Measurements from ENCODE around the gene RFX8. TPM values are rescaled to one million over a fixed set of nuclear protein-coding genes. Genes with fewer than 3 reads are reported as not detected.

Gene RFX8
- total and polyA plus RNA-seq, 2 of the 4 experiments (the other 2 are of a cell fraction): 2.9 to 5.3 TPM

DNA sequence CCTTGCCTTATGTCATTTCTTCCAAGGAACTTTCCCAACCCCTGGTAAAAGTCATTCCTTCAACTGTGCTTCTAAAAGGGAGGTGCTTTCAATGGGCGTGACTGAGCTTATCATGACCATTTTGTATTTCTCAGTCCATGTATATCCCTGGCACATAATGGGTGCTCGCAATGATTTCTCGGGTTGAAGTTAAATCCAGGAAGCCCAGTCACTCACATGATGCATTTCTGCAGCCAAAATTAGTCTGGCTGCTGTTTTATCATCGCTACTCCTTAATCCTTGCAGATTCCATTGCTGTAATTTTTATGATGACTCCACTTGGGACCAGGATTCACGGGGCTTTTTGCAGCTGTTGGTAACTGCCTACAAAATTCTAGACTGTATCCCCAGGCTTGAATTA is 25.9 kb upstream of the RFX8 start:
- Histone ChIP-seq H3K4me2 (ENCODE audit: low read depth, low read length) (peak overlapping the region; percentile 46; the same call in 1 of the 2 replicates), H3K4me3 (ENCODE audit: insufficient read depth, low read depth, low read length) (no peak overlapping the region)

More for the DNA sequence above, 25.9 kb upstream of the RFX8 start:
- DNase-seq: peak; percentile 34
- Histone ChIP-seq H2AK9ac (replicated peaks; ENCODE audit: low read depth, low read length, poor library complexity) (no peak overlapping the region), H4K8ac (ENCODE audit: low read depth in 2 of 2, low read length in 2 of 2) (no peak overlapping the region), H2BK20ac (ENCODE audit: low read depth, low read length) (no peak overlapping the region), H3K23ac (ENCODE audit: low read depth, low read length) (no peak overlapping the region), H2BK15ac (ENCODE audit: low read depth, low read length) (no peak overlapping the region), H4K5ac (ENCODE audit: low read depth, low read length) (no peak overlapping the region; the same call in 1 of the 2 replicates), H3K36me3 (ENCODE audit: control insufficient read depth, insufficient read depth, low read length) (no peaks in the 10 kb centered on the region), H3K4ac (ENCODE audit: low read depth, low read length) (no peak overlapping the region), H3K56ac (ENCODE audit: extremely low read depth, insufficient read depth, low read length) (no peak overlapping the region), H3K27ac (ENCODE audit: insufficient read depth, low read length) (no peak overlapping the region), H3K4me1 (ENCODE audit: control insufficient read depth, insufficient read depth, low read length) (peaks cover 4% of the 10 kb centered on the region), H3K9me3 (ENCODE audit: control insufficient read depth, insufficient read depth, low read length) (no peaks in the 10 kb centered on the region), H2BK120ac (ENCODE audit: low read depth, low read length) (no peak overlapping the region; the same call in 1 of the 2 replicates), H3K18ac (ENCODE audit: low read depth, low read length) (no peak overlapping the region), H3K27me3 (ENCODE audit: control insufficient read depth, insufficient read depth, low read length) (no peaks in the 10 kb centered on the region), H3K14ac (replicated peaks; ENCODE audit: low read depth, low read length) (0 out of 2 replicates have a peak overlapping the region, but pooled peaks have one; percentile 16), H2AFZ (replicated peaks; ENCODE audit: low read length, poor library complexity) (peak overlapping the region; percentile 16), H3K9me1 (ENCODE audit: insufficient read depth, low read length) (no peaks in the 10 kb centered on the region; the same call in 1 of the 2 replicates), H4K20me1 (ENCODE audit: insufficient read depth, low read length) (no peaks in the 10 kb centered on the region), H2AK5ac (ENCODE audit: low read depth, low read length) (no peak overlapping the region), H3K9ac (ENCODE audit: low read depth, low read length) (no peak overlapping the region), H2BK5ac (ENCODE audit: low read depth, low read length, poor library complexity, severe bottlenecking) (no peak overlapping the region), H4K91ac (ENCODE audit: insufficient read depth, low read depth, low read length) (no peak overlapping the region), H3K79me1 (ENCODE audit: low read depth in 1 of 2, low read length in 2 of 2) (no peaks in the 10 kb centered on the region)
- intact Hi-C loops (cut with micrococcal nuclease) (loop anchor here (2.0 kb wide), 1 partner anchor 14 kb away; no protein-coding TSS in a partner anchor), dilution Hi-C loops (cut with HindIII; ENCODE audit: low sequenced_read_pairs, unreplicated experiment) (no loop called here), in situ Hi-C loops (cut with MboI; ENCODE audit: low sequenced_read_pairs) (loop anchor here (25.0 kb wide), 1 partner anchor 186 kb away; the partner anchor contains the start of gene MAP4K4)
- ChIA-PET POLR2A (ENCODE audit: unreplicated experiment) (no interaction called here), CTCF (interaction anchor here (0.7 to 1.2 kb wide), 2 partner anchors 9 to 82 kb away, joined by 3 read pairs; no protein-coding TSS in a partner anchor)
- 40% methylated on average over 1 of the region's 5 CpGs; no CpG with 5 or more reads in 1 of the 2 experiments for WGBS, 2 experiments (ENCODE audit: extremely low coverage in 2 of 2, insufficient read length in 1 of 2)
- BruUV-seq (replicated peaks): no TSS peak
- no peak for ATAC-seq (ENCODE audit: low read depth)
- no peak for TF ChIP-seq CEBPB (IDR thresholded peaks at IDR 0.05; ENCODE audit: low read depth, low read length)
- TF ChIP-seq RCOR1 (IDR thresholded peaks at IDR 0.05; ENCODE audit: insufficient replicate concordance, low read length): no peak
- TF ChIP-seq, protein P1, sequence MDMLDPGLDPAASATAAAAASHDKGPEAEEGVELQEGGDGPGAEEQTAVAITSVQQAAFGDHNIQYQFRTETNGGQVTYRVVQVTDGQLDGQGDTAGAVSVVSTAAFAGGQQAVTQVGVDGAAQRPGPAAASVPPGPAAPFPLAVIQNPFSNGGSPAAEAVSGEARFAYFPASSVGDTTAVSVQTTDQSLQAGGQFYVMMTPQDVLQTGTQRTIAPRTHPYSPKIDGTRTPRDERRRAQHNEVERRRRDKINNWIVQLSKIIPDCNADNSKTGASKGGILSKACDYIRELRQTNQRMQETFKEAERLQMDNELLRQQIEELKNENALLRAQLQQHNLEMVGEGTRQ (IDR thresholded peaks at IDR 0.05; ENCODE audit: low read depth, low read length): no peak
- TF ChIP-seq, protein P2, sequence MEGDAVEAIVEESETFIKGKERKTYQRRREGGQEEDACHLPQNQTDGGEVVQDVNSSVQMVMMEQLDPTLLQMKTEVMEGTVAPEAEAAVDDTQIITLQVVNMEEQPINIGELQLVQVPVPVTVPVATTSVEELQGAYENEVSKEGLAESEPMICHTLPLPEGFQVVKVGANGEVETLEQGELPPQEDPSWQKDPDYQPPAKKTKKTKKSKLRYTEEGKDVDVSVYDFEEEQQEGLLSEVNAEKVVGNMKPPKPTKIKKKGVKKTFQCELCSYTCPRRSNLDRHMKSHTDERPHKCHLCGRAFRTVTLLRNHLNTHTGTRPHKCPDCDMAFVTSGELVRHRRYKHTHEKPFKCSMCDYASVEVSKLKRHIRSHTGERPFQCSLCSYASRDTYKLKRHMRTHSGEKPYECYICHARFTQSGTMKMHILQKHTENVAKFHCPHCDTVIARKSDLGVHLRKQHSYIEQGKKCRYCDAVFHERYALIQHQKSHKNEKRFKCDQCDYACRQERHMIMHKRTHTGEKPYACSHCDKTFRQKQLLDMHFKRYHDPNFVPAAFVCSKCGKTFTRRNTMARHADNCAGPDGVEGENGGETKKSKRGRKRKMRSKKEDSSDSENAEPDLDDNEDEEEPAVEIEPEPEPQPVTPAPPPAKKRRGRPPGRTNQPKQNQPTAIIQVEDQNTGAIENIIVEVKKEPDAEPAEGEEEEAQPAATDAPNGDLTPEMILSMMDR (conservative IDR thresholded peaks at IDR 0.05; ENCODE audit: low read depth, low read length): no peak
- no peak for TF ChIP-seq POLR2A (IDR thresholded peaks at IDR 0.05; ENCODE audit: low read depth, low read length)
- TF ChIP-seq NFE2L2 (IDR thresholded peaks at IDR 0.05; ENCODE audit: low read depth, low read length): no peak

Data from IMR-90 (cell line).